ENCODE data around the gene RHAG. TPM values are rescaled to one million over a fixed set of nuclear protein-coding genes. Genes with fewer than 3 reads are reported as not detected.

Gene RHAG
- total and polyA plus RNA-seq, 5 experiments from 2014 or later = not detected

GRCh38 chr6:49649988-49650387 is 13.3 kb upstream of the RHAG start:
- H3K4me1 Mint-ChIP-seq = no peaks in the 10 kb centered on the region
- H3K27me3 Mint-ChIP-seq = peaks cover 0 to 5% (median 0%) of the 10 kb centered on the region in 5 donors
- no peak for ATAC-seq
- H3K4me3 Mint-ChIP-seq = no peak overlapping the region
- no peaks in the 10 kb centered on the region for H3K36me3 Mint-ChIP-seq
- peaks cover 0 to 12% (median 0%) of the 10 kb centered on the region in 9 donors for H3K9me3 Mint-ChIP-seq
- POLR2A ChIA-PET = no interaction called here
- DNase-seq = no peak
- no peak overlapping the region for H3K27ac Mint-ChIP-seq

DNA sequence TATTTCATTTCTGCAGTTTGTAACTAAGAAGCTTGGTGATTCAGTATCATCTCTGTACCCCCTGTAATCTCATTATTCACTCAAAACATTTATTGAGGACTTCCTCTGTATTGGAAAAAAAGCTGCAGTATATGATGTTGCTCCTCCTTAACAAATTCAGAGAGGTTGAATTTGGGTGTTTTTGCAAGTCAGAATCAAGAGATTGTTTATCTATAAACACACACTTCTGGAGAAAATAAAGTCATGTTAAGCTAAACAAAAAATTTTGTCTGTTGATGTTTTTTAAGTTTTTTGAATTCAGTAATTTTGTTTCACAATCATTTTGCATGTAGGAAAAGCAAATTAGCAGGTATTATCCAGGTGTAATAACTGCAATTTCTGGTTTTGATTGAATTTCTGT is 11.4 kb upstream of the RHAG start:
- no peaks in the 10 kb centered on the region for H3K36me3 Mint-ChIP-seq
- H3K4me1 Mint-ChIP-seq = no peaks in the 10 kb centered on the region
- ATAC-seq = no peak
- POLR2A ChIA-PET = no interaction called here
- DNase-seq = no peak
- no peak overlapping the region for H3K27ac Mint-ChIP-seq
- no peak overlapping the region for H3K4me3 Mint-ChIP-seq
- peaks cover 0 to 4% (median 0%) of the 10 kb centered on the region in 9 donors for H3K9me3 Mint-ChIP-seq
- peaks cover 0 to 3% (median 0%) of the 10 kb centered on the region in 5 donors for H3K27me3 Mint-ChIP-seq

DNA sequence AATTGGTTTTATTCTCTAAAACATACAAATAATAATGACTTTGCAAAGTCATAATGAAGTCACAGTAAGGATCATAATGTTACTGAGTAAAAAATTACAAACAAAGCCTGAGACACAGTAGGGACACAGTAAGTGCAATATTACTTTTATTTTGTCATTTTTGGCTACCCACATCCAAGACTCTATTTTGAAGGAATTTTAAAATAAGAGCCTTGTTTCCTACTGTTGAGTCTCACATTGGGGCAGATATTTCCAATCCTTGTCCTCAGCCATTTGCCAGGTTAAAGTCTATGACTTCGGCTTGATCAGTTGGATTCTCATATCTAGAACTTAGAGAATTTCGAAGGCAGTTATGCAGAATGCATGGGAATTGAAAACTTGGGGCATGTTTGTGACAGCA is 10.8 kb upstream of the RHAG start:
- Mint-ChIP-seq H3K27me3 (peaks cover 0 to 3% (median 0%) of the 10 kb centered on the region in 5 donors), H3K9me3 (peaks cover 0 to 4% (median 0%) of the 10 kb centered on the region in 9 donors), H3K36me3 (no peaks in the 10 kb centered on the region), H3K4me3 (no peak overlapping the region), H3K27ac (no peak overlapping the region), H3K4me1 (no peaks in the 10 kb centered on the region)
- ATAC-seq (no peak), DNase-seq (no peak)
- POLR2A ChIA-PET = no interaction called here

GRCh38 chr6:49646942-49647341 is 10.3 kb upstream of the RHAG start:
- Mint-ChIP-seq H3K36me3 (no peaks in the 10 kb centered on the region), H3K4me3 (no peak overlapping the region), H3K4me1 (no peaks in the 10 kb centered on the region), H3K27me3 (peaks cover 0 to 3% (median 0%) of the 10 kb centered on the region in 5 donors), H3K27ac (no peak overlapping the region), H3K9me3 (peaks cover 0 to 4% (median 0%) of the 10 kb centered on the region in 9 donors)
- POLR2A ChIA-PET = no interaction called here
- ATAC-seq (no peak), DNase-seq (no peak)

DNA sequence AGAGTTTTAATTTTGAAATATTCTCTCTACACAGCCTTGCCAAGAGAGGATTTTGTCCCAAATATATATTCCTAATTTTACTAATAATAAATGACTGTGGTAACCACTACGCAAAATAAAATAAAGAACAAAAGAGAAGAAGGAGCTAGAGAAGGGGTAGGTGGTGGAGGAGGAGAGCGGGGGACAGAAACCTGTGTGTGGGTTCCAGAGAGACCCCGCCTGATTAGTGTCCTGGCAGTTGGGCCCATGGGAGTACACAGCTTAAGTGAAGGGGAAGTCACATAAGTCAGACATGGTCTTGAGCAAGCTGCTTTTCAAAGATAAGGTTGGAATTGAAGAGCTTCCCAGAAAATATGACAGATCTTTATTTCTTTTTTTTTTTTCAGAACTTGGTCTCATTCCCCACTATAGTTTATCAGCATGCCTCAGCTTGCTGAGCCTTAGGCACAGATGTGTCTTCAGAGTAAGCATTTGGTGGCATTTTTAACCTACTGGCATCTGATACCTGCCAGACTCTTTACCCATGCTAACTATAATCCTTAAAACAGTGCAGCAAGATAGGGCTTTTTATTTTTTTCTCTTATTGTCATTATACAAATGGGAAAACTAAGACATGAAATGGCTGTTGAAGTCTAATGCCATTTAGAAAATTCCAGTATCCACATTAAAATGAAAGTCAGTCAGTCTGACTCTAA is 9.6 kb upstream of the RHAG start:
- H3K36me3 Mint-ChIP-seq = no peaks in the 10 kb centered on the region
- no peak for ATAC-seq
- H3K4me3 Mint-ChIP-seq = no peak overlapping the region
- peaks cover 0 to 3% (median 0%) of the 10 kb centered on the region in 5 donors for H3K27me3 Mint-ChIP-seq
- H3K4me1 Mint-ChIP-seq = no peaks in the 10 kb centered on the region
- no peak for DNase-seq
- POLR2A ChIA-PET = no interaction called here
- H3K27ac Mint-ChIP-seq = no peak overlapping the region
- H3K9me3 Mint-ChIP-seq = peaks cover 0 to 4% (median 0%) of the 10 kb centered on the region in 9 donors

- peaks cover 0 to 3% (median 0%) of the 10 kb centered on the region in 9 donors for H3K9me3 Mint-ChIP-seq
These were observed 8.5 kb upstream of the RHAG start for GRCh38 chr6:49645139-49645538.

DNA sequence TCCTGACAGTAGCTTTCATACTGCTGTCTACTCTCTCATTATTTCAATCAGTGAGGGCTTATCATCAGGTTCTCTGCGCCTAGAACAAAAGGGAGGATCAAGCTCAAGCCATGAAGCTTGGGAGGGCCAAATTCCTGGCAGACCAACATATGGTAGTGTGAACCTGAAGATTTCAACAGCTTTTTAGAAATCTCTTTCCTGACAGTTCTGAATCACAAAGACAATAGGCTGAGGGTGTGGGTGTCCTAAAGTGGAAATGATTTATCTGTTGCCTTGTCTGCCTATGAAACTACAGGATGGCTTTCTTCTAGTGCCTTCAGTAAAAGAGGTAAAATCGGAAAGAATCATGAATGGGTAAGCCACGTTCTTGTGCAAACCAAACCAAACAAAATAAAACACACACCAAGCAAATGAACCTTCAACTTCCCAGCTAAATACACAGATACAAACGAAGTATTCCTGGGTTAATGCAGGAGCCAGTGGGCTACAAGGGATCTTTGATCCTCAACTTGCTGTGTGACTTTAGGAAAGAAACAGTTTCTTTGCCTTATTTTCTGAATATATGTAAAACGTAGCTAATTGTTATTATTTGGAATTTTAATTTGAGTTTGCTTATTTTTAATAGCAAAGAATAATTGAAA is 2.7 kb upstream of the RHAG start:
- POLR2A ChIA-PET = no interaction called here
- DNase-seq = no peak

More at GRCh38 chr6:49645139-49645538, 8.5 kb upstream of the RHAG start:
- POLR2A ChIA-PET = no interaction called here
- no peaks in the 10 kb centered on the region for H3K36me3 Mint-ChIP-seq
- DNase-seq = no peak
- no peak overlapping the region for H3K4me3 Mint-ChIP-seq
- H3K27ac Mint-ChIP-seq = no peak overlapping the region
- ATAC-seq = no peak
- H3K4me1 Mint-ChIP-seq = no peaks in the 10 kb centered on the region
- peaks cover 0 to 3% (median 0%) of the 10 kb centered on the region in 5 donors for H3K27me3 Mint-ChIP-seq

GRCh38 chr6:49637350-49637731 is 702 bp upstream of the RHAG start:
- DNase-seq (no peak), ATAC-seq (no peak)
- no peaks in the 10 kb centered on the region for H3K36me3 Mint-ChIP-seq
- no peaks in the 10 kb centered on the region for H3K9me3 Mint-ChIP-seq
- no peaks in the 10 kb centered on the region for H3K4me1 Mint-ChIP-seq
- H3K4me3 Mint-ChIP-seq = no peak overlapping the region
- H3K27ac Mint-ChIP-seq = no peak overlapping the region
- H3K27me3 Mint-ChIP-seq = peaks cover 0 to 9% (median 0%) of the 10 kb centered on the region in 5 donors
- POLR2A ChIA-PET = no interaction called here

More for the DNA sequence above, 2.7 kb upstream of the RHAG start:
- peaks cover 0 to 12% (median 0%) of the 10 kb centered on the region in 5 donors for H3K27me3 Mint-ChIP-seq
- peaks cover 0 to 3% (median 0%) of the 10 kb centered on the region in 9 donors for H3K9me3 Mint-ChIP-seq
- no peak overlapping the region for H3K27ac Mint-ChIP-seq
- H3K36me3 Mint-ChIP-seq = no peaks in the 10 kb centered on the region
- H3K4me1 Mint-ChIP-seq = no peaks in the 10 kb centered on the region
- no peak overlapping the region for H3K4me3 Mint-ChIP-seq
- ATAC-seq = no peak

- ATAC-seq (no peak), DNase-seq (no peak)
- Mint-ChIP-seq H3K4me1 (no peaks in the 10 kb centered on the region), H3K27me3 (peaks cover 0 to 9% (median 0%) of the 10 kb centered on the region in 5 donors), H3K9me3 (no peaks in the 10 kb centered on the region), H3K4me3 (no peak overlapping the region), H3K27ac (no peak overlapping the region), H3K36me3 (no peaks in the 10 kb centered on the region)
- POLR2A ChIA-PET = no interaction called here
These were observed 494 bp downstream of the RHAG start for GRCh38 chr6:49635978-49636712.

DNA sequence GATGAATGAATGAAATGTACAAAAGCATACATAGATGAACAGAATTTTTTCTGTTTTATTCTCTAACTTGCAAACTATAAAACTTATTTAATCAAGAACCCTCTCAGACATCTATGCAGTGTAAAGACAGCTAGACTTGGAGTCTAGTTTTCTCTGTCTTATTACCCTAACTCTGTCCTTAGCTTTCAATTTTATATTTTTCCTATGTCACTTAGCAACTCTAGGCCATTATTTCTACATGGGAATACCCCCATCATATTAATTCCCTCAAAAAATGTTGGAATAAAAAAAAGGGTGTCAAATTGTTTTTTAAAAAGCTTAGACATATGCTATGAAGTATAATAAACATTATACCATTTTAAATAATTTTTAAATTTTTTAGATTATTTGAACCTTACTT is 1.2 kb downstream of the RHAG start:
- Mint-ChIP-seq H3K4me3 (no peak overlapping the region), H3K27ac (no peak overlapping the region), H3K9me3 (no peaks in the 10 kb centered on the region), H3K36me3 (no peaks in the 10 kb centered on the region), H3K27me3 (peaks cover 0 to 9% (median 0%) of the 10 kb centered on the region in 5 donors), H3K4me1 (no peaks in the 10 kb centered on the region)
- DNase-seq (no peak), ATAC-seq (no peak)
- POLR2A ChIA-PET = no interaction called here

GRCh38 chr6:49634836-49635218 is 1.8 kb downstream of the RHAG start:
- Mint-ChIP-seq H3K9me3 (peaks cover 0 to 4% (median 0%) of the 10 kb centered on the region in 9 donors), H3K36me3 (no peaks in the 10 kb centered on the region), H3K4me1 (no peaks in the 10 kb centered on the region), H3K27ac (no peak overlapping the region), H3K27me3 (peaks cover 0 to 9% (median 0%) of the 10 kb centered on the region in 5 donors), H3K4me3 (no peak overlapping the region)
- POLR2A ChIA-PET = no interaction called here
- no peak for ATAC-seq
- no peak for DNase-seq

GRCh38 chr6:49634092-49634835 is 2.4 kb downstream of the RHAG start:
- no peak for ATAC-seq
- POLR2A ChIA-PET = no interaction called here
- H3K36me3 Mint-ChIP-seq = no peaks in the 10 kb centered on the region

More at GRCh38 chr6:49634092-49634835, 2.4 kb downstream of the RHAG start:
- Mint-ChIP-seq H3K4me1 (no peaks in the 10 kb centered on the region), H3K27ac (no peak overlapping the region), H3K27me3 (peaks cover 0 to 9% (median 0%) of the 10 kb centered on the region in 5 donors), H3K9me3 (peaks cover 0 to 4% (median 0%) of the 10 kb centered on the region in 9 donors), H3K4me3 (no peak overlapping the region)
- DNase-seq = no peak
